SK-N-MC (cell line): ENCODE data around the gene TBC1D26.
"Not testable (repeated sequence)": the region's sequence is repeated elsewhere in the genome, so short reads cannot be mapped to it uniquely, and the experiment has no call there.

ENCODE experiments used
- EZH2 ChIP-seq: fragments of 200-600 bp; sonication (generic); IDR thresholded peaks from one replicate; pipeline ENCODE4 v1.6.1; 2017; ENCODE audit warnings: antibody characterized with exemption
- FOXP2 ChIP-seq: optimal IDR thresholded peaks from 2 replicates; pipeline ENCODE3; 2011; ENCODE audit warnings: mild to moderate bottlenecking, moderate library complexity; ENCODE audit not compliant: insufficient read depth; ENCODE audit errors: extremely low read length, control extremely low read depth
- POLR2AphosphoS5 ChIP-seq: IDR thresholded peaks from 2 replicates; pipeline ENCODE4 v1.6.1; 2012; ENCODE audit warnings: mild to moderate bottlenecking, low read depth, low read length, borderline replicate concordance

- not testable (repeated sequence) for TF ChIP-seq EZH2, POLR2AphosphoS5, FOXP2
These were observed 8.0 kb downstream of the TBC1D26 start for GRCh38 chr17:15740041-15740440.
